WTC11 (cell line): Measurements from ENCODE around the gene SUSD4.

Experiments used
- CREB1 ChIP-seq: sonication (generic); formaldehyde crosslinking; IDR thresholded peaks from 2 replicates; pipeline ENCODE4 v1.8.0; 2023; ENCODE audit warnings: mild to moderate bottlenecking, missing genetic modification reagents
- CTCF ChIP-seq: fragments of 200-600 bp; IDR thresholded peaks from 2 replicates; pipeline ENCODE4 v1.8.0; 2022; ENCODE audit warnings: antibody characterized with exemption

- TF ChIP-seq CTCF (no peak), CREB1 (CRISPR knock-in tag) (no peak)
Measured at GRCh38 chr1:223363057-223363855, 720 bp downstream of the SUSD4 start.
